Middle frontal gyrus (tissue), 1 donor: Measurements from ENCODE around the gene RAP1A.
"Not testable (repeated sequence)": the region's sequence is repeated elsewhere in the genome, so short reads cannot be mapped to it uniquely, and the experiment has no call there.

ENCODE experiments used
- DNase-seq: peaks from one replicate; pipeline ENCODE4 v3.0.0-alpha.2; 2015; ENCODE audit warnings: low spot score; ENCODE audit errors: extremely low spot score

Gene RAP1A

DNA sequence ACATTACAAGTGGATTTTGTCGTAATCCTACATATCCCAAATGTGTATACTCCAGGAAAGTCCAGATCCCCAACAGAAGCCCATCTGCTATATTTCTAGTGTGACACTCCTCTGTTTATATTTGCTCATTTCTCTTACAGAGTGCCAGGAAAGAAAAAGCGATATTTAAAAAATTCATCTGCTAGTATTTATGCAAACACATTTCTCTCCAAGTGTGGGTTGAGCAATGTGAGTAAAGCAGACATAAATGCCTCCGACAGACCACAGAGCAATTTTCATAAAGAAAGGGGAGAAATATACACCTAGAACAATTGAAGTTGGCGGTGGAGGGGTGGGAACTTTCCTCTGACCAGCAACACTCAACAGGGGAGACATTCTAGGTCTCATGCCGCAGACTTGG lies 22.2 kb upstream of the RAP1A start:
- DNase-seq, result no peak

DNA sequence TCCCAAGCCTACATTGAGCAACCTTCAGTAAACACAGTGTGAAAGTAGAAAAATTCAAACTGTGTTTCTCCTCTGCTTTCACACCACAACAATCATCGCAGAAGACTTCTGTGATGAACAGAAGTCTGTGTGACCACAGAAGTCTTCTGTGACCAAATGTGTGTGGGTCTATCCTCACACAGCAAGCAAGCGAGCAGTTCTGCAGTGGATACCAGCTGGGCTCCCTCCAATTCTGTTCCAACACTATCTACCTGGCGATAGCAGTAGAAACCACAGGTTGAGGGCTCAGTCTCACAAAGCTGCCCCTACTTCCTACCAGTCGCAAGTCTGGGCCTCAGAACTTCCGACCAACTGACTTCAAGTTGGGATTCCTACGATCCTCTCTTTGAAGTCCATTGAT lies 21.0 kb upstream of the RAP1A start:
- DNase-seq, result no peak

DNA sequence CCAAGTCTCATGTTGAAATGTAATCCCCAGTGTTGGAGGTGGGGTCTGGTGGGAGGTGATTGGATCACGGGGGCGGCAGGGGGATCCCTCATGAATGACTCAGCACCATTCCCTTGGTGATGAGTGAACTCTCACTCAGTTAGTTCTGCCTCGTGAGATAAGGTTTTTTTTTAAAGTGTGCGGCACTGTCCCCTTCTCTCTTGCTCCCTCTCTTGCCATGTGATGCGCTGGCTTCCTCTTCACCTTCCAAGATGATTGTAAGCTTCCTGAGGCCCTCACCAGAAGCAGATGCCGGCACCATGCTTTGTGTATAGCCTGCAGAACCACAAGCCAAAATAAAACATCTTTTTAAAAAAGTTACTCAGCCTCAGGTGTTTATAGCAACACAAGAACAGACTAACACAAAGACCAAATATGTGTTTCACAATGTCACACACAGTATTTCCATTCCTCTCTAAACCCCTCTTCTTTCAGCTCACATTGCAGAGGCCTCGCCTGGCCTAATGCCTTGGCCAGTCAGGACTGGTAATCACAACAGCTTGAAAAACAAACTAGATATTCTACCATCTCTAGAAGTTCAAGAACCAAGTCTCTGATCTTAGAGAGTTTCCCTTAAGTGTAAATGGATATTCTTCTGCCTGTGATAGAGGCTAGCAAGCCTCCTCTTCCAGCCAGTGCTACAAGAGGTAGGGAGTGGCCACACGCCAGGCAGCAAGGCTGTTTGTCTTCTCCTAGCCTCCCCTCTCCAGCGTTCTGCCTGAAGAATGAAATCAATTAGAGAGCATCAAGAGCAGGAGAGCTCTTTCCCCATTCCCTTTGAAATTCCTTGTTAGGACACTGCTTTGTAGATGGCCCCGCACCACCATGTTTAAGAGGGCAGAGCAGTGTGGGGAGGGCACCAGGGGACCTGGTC lies 19.6 kb upstream of the RAP1A start:
- DNase-seq, result no peak

DNA sequence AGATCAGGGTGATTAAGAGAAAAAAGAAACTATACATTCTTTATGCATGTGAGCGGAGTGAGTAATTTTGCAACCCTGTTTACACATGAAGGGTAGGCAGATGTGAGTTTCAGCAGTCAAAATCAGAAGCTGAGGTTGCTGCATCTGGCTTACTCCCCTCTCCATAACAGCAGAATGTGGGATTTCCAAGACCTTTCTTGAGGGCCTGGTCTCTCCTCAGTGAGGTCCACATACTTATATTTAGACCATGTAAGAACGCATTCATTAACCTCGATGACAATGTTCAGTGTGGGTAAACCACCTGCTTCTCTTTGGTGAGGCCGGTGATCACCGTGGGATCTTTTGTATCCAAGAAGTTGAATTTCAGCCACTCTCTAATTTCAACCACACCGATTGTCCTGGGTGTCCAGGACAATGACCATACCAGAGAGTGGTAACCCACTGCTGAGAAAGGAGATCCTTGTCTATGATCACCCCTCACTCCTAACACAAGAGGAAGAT lies 18.7 kb upstream of the RAP1A start:
- no peak for DNase-seq

DNA sequence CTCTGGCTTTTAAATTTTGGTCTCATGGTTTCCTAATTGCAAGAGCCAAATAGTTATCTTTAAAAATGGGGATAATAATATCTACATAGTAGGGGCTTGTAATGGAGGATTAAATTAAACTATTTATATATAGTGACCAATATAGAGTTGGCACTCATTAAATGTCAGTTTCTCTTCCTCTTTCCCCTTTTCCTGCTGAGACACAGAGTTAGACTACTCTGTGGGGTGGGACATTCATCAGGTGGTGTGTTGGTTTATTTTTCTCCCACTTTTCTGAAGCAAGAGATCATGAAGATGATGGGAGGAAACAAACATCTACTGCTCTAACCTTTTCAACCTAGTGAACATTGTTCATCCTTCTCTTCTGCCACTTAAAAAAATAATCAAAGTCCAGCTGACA lies 17.3 kb upstream of the RAP1A start:
- DNase-seq, result no peak

DNA sequence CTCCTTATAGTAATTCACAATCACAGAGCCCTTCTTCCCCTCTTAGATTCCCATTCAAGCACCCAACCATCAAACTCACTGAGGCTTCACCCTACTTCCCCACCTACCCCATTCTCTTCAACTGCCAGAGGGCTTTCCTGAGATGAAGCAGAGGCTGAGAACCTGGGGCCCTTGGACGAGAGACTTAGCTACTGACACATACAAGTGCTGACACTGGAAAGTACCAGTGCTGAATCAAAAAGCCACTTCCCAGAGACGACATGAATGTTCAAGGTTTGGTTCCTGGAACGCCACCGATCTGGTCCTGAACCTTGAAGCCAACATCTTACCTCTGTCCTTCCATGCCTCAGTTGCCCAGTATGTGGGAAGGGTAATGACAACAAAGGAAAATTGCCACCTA lies 16.6 kb upstream of the RAP1A start:
- DNase-seq, result no peak

DNA sequence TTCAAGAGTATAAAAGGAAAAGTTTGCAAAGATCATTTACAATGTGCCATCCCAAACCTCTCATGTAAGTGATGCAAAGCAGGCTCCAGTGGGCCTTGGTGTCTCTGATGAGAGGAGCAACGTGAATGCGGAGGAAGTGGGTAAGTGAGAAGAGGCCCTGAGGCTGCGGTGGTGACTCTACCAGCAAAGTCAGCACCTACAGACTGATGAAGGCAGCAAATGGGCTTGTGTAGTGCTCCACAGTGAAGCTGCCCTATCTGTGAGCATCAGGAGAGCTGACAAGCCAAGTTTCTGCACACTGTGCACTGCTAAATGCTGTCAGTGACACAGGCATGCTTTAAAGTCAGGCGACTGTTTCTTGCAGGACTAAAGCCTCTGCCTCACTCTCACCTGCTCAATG lies 15.6 kb upstream of the RAP1A start:
- DNase-seq, result no peak

DNA sequence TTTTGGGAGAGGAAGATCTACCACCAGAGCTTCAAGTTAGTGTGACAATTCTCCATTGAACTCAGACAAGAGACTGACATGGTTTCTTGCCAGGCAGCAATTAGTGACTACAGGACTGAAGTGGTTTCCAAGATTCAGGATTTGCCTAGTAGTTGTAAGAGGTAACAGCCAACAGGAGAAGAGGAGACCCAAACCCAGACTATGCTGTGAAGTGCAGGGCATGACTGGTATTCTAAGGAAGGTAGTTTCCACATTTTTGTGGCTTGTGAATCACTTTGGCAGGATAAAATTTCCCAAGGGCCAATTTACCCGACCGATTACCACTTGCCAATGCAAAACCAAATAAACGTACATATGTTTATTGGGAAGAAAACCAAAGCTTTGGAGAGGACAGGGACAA lies 14.7 kb upstream of the RAP1A start:
- DNase-seq, result no peak

DNA sequence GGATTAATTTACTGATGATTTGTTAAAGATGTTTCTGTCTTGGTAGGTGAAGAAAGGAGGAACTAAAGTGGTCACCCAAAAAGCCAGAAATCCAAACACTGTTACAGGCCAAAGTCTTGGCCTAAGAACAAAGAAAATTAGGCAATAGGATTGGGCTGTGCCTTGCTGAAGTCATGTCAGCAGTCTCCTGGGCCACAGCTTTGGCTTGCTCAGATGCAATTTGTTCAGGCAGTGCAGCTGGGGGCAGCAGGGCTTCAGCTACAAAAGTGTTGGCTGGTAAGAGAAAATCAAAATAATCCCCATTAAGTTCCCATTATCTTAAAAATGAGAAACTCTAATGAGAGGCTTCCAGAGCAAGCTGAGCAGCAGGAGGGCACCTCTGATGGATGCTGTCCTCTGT lies 14.0 kb upstream of the RAP1A start:
- no peak for DNase-seq

DNA sequence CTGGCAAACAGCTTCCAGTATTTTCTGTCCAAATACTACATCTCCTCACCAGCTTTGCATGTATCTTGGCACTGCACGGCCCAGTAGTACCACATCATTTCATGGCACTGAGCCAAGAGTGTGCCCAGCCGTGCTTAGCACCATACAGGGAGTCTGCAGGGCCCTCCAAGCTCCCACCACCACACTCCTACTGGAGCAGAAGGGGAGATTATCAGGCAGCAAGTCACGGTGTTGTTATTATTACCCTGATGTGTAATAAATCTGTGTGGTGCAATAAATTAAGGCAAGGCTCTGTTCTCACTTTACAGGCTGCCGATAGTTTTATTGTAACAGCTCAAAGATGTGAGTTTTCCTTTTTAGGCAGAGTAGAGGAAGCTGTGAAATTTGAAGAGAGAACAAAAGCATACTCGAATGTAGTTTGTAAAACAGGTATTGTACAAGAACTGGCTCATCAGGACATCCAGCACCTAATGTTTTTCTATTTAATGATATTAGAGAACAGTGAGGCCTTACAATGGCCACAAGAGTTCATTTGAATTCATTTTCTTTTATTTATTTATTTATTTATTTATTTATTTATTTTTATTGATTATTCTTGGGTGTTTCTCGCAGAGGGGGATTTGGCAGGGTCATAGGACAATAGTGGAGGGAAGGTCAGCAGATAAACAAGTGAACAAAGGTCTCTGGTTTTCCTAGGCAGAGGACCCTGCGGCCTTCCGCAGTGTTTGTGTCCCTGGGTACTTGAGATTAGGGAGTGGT lies 13.0 kb upstream of the RAP1A start:
- not testable (repeated sequence) for DNase-seq

DNA sequence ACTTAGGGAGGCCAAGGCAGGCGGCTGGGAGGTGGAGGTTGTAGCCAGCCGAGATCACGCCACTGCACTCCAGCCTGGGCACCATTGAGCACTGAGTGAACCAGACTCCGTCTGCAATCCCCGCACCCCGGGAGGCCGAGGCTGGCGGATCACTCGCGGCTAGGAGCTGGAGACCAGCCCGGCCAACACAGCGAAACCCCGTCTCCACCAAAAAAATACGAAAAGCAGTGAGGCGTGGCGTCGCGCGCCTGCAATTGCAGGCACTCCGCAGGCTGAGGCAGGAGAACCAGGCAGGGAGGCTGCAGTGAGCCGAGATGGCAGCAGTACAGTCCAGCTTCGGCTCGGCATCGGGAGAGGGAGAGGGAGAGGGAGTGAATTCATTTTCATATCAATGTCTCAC lies 11.1 kb upstream of the RAP1A start:
- not testable (repeated sequence) for DNase-seq

DNA sequence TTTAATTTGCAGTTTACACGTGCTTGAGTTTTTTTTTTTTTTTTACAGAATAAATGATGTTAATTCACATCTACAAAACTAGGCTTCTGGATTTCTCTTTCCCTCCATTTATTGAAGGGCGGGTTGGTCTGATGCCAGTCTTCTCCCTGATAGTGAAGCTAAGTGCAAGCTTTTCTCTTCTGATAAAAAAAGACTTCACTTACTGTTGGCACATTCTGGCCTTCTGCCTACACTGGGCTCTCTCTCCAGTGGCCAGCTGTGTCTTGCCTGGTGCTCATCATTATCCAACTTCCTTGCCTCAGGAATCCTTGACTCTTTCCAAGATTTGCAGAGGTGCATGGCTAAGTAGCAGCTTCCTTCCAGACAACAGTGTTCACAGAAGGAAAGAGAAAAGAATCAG lies 7.6 kb upstream of the RAP1A start:
- no peak for DNase-seq

DNA sequence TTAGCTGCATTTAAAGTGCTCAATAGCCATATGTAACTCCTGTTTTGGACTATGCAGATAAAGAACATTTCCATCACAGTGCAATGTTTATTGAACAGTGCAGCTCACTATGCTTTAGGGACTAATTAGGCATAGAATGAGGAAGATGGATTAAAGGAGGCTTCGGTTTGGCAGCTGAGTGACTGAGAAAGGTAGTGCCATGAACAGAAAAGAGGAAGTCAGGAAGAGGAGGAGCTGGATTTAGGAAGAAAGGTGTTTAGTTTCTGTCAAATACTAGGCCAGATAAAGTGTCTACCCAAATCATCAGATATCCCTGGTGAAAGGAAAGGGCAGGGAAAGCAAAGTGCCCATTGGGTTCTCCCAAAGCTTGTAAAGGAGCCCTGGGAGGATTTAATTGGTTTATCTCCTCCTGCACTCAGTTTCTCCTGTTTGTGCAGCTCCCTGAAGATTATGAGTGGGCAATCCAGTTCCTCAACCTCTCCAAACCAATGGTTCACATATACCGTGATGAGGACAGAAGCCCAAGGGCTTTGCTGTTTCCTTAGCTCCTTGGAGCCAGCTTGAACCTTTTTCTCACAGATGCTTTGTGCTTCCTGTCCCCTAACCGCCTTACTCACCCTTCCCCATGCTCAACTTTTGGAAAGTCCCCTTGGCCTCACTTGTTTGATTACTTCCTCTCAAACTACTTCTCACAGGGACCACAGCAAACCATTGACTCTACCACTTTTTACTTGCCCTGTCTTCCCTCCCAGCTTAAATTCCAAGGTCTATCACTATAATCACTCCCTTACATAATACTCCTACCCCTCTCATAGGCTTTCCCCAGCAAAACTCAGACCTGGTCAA lies 3.5 kb upstream of the RAP1A start:
- no peak for DNase-seq

DNA sequence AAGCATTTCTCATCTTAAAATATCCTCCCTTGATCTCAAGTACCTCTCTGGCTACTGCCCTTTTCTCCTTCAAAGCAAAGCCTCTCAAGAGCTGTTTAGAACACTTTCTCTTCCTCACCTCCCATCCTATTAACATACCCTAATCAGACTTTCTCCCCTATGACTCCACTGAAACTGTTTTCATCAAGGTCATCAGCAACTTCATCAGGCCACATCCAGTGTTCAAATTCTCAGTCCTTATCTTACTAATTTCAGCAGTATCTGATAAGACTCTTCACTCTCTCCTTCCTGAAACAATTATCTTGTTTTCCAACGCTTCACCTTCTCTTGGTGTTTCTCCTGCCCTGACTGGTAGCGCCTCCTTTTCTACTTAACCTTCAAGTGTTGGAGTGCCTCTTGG lies 1.5 kb upstream of the RAP1A start:
- no peak for DNase-seq

DNA sequence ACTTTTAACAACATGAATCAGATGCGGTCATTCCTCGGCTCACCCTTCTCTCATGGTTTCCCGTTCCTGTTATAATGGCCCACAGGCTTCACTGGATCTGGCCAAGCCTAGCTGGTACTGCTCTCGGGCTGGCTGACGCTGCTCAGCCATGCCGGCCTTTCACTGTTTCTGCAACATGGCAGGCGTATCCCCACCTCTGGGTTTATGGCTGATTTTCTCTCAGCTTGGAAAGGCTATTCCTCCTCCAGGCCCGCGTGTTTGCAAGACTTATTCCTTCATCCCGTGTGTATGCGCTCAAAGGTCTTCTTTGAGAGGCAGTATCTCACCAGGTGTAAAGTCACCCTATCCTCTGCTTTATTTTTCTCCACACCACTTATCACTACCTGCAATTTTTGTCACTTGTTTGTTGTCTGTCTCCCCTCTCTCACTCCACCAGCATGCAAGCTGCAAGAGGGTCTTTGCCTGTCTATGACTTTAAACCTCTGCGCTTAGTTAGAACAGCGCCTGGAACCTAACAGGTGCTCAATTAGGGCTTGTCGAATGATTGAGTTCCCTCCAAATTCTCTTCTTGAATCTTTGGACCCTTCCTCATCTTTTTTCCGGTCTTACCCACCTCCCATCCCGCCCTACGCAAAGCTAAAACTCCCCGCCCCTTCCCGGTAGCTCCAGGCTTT lies 491 bp upstream of the RAP1A start:
- no peak for DNase-seq

DNA sequence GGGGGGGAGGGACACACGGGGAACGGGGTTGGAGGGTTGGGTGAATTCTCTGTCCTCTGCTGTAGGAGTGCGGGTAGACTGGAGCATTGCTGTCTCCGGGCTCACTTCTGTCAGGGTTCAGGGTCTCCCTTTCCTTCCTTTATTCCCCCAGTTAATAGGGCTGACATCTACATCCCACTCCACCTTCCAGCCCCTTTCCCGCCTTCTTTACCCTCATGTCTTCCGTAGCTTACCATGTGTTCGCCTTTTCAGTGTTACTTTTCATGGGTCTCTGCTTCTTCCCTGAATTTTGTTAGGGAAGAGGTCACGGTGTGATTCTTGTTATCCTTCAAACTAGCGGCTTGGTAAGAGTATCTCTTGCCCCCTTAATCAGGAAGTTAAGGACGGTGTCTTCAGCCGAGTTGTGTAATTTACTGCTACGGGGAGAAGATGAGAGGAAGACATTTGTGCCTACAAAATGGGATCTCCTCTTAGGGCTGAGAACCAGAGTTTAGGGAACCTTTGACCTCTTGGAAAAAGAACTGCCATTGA lies 917 bp downstream of the RAP1A start:
- DNase-seq, result no peak

DNA sequence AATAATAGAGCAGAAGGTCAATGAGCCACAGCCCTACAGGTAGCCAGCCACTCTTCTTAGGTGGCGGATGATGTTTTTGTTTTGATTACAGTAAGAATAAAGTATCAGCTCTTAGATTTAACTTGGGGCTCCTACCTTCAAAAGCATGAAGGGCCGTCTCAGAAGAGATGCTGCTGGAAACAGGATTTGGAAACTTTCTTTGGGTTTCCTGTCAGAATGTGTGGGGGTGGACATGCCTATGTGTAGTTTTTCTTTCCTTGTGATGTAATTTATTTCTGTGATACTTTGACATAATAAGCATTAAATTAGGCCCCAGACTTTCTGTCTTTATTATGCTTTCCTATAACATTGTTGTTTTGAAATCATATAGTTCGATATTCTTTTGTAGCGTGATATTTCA lies 1.5 kb downstream of the RAP1A start:
- no peak for DNase-seq

DNA sequence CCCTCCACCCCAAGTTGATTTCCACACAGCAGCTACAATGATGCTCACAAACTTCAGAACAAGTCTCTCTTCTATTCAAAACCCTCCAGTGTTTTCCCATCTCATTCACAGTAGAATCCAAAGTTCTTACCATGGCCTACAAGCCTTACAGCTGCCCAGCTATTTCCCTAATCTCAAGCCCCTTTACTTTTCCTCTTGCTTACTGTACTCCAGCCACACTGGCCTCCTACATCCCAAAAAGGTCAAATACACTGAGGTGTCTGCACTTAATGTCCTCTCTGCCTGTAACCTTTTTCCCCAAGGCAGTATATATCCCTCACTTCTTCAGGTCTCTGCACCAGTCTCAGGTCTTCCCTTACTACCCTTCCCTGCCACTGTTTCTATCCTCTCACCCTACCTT lies 2.6 kb downstream of the RAP1A start:
- DNase-seq, result no peak

DNA sequence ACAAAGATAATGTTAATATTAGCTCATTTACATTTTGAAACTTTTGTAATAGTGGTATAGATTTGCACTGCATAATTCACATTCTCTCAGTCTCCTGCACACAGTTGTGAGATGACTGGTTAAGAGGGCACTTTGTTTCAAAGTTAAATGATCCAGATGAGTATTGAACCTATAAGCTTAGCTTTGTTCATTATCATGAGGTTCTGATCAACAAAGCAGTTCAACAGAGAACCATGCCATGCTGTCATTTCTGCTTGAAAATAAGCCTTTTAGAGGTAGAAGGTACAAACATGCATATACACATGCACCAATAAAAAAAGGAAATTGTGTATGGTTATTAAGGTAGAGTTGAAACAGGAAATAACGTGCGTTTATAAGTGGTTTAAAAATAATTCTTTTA lies 4.8 kb downstream of the RAP1A start:
- DNase-seq, result no peak

DNA sequence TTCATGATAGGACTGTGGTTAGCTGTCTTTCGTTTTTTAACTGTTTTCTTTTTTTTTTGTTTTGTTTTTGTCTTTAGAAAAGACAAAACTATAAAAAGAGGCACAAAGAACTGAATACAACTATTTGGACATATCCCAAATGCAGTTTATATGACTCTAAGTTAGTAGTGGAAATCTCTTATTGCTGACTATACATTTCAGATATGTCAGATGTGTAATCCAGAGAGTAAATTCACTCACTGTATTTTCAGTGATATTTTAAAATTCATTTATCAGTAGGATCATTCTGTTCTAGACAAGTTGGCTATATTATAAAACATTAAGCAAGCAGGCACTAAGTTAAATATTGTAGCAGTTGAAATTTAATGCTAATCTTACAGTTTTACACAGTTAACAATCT lies 5.7 kb downstream of the RAP1A start:
- no peak for DNase-seq

DNA sequence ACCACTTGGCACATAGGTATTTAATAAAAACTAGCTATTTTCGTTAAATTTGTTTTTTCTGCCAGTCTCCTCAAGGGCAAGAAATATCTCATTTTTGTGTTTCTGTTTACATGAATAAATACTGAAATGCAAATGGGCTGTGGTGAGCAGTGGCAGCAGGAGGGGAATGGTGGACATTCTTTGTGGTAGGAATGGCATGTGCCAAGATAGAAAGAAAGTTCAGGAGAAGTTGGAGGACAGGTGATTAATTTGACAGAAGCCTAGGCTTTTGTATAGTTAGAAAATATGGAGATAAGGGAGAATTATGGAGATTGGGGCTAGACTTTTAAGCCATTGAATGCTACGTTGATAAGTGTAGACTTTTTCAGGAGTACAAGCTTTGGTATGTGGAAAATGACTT lies 8.6 kb downstream of the RAP1A start:
- DNase-seq, result no peak
